DMS153 treated with DMSO at 0.1 percent for 48 hours (cell line): ENCODE measurements around the gene PPM1K.

ENCODE experiments used
- DNase-seq: peaks from one replicate; lab custom pipeline; 2025; ENCODE audit not compliant: unreplicated experiment; lab: John Stamatoyannopoulos, UW

PPM1K gene

GRCh38 chr4:88223516-88223915 lies 60.8 kb downstream of the PPM1K start:
- DNase-seq = no peak

GRCh38 chr4:88219099-88219498 lies 65.3 kb downstream of the PPM1K start:
- peak; percentile 14 for DNase-seq

- no peak for DNase-seq
These were observed 67.2 kb downstream of the PPM1K start for GRCh38 chr4:88217169-88217568.

- DNase-seq = no peak
These were observed 68.0 kb downstream of the PPM1K start for GRCh38 chr4:88216395-88216794.

GRCh38 chr4:88215351-88215750 lies 69.0 kb downstream of the PPM1K start:
- DNase-seq = no peak

- no peak for DNase-seq
These were observed 72.2 kb downstream of the PPM1K start for GRCh38 chr4:88212253-88212561.

- peak; percentile 13 for DNase-seq
These were observed 72.7 kb downstream of the PPM1K start for GRCh38 chr4:88211473-88212252.

- no peak for DNase-seq
These were observed 76.2 kb downstream of the PPM1K start for GRCh38 chr4:88208156-88208555.
